ENCODE results near the gene IQGAP2.

The IQGAP2 gene

DNA sequence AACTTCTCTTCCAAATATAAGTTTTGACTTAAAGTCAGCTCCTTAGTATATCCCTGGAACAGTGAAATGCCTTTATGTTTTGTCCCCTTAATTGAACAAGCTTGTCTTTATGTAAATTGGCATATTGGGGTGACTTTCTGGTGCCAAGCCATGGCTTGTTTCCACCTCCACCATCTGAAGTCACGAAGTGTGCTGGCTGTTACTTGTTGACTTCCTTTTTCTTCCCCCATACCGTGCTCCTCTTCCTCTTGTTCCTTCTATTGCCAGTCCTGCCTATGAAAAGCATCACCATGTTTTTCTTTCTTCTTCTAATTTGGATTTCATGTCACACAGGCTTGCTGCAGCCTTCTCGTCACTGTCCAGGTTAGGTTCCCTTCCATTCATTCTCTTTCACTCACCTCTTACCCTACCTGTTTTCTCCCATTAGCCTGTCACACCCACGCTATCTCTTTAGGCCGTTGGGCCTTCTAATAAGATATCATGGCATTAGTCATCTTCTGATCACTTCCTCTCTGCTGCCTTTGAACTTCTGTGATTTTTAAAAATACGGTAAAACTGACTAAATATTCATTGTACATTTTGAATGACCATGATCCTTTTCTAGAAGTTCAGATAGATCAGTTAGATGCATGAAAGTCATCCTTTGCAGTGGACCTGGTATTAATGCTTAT lies 48.1 kb downstream of the IQGAP2 start:
- DNase-seq, result no peak

DNA sequence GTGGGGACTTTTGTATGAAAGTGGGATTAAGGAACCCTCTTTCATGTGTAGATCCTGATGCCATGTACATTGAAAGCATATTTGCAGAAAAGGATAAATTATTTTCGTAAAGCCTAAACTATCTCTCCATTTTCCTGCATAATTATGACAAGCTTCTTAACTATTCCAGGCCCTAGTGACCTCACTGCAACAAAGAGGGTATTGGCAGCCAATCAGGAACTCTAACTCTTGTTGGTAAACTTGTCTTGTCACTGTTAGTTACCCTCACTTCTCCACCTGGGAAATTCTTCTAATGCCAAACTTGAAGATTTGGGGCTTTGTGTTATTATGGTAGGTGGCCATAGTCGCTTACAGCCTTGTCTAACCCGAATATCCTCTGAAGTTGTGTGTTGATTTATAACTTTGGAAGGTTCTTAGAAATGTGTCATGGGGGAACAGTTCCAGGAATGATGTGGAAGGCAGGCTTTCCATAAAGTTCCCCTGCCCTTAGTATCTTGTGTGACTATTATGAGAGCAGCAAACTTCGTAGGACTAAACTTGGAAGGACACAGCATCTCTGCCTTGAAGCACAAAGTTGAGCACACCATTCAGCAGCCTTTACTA lies 52.5 kb downstream of the IQGAP2 start:
- DNase-seq, result no peak

DNA sequence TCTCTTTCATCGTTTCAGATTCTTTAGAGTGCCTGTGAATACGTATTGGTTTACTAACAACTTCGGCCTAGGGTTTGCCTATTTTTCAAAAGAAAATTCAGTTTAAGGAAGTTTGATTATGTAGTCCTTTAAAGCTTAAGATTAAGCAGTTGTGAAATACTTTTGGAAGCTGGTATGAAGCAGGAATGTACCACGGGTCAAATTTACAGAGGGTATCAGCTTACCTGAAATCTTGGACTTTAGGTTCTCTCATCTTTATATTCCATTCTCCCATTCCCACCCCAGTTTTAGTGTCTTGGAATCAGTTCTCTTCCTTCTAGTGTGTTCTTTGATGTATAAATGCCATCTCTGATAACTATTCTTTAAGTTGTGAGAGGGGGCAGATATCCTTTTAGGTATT lies 53.2 kb downstream of the IQGAP2 start:
- no peak for DNase-seq

DNA sequence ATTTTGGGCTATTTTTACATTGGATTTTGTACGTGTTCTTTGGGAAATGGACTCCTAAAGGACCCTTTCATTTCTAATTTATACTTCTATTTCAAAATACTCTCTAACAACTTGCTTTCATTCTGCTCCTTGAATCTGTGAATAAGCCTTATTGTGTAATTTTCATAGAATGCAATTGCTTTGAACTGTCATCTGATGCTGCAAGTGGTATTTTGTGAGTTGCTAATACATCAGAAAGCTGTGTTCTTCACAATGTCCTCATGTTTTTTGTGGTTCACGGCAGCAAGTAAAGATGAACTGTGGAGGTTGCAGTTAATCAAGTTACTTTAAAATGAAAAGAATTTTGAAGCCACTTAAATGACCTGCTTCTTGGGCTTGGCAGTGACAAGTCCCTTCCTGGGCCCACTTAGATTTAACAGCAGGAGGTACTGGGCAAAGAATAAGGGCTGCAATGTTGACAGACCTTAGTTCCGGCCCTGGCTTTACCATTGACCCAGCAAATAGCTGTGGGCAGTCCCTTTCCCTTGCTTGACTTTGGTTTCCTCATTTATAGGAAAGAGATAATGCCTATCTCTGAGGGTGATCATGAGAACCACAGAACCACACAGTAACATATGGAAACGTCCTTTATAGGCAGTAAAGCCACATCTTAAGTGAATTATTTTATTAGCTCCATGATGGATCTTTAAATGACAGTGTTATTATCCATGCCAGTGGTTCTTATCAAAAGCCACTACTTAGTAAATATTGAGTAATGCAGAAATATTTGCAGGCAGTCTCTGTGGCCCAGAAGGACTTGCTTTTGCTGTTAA lies 54.8 kb downstream of the IQGAP2 start:
- no peak for DNase-seq

DNA sequence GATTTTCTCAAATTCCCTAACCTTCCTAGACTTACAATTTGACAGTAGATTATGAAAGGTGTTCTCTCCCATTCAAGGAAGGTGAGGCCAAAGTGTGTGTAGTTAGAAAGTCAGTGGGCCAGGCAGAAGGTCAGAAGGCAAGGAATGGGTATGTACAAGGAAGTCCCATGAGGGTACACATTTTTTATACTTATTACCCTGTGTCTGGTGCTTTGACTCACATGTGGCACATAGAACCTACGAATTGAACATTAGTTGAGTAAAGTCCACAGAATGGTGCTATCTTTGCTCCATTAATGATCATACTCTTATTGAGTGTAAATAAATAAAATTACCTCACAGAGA lies 55.4 kb downstream of the IQGAP2 start:
- no peak for DNase-seq

DNA sequence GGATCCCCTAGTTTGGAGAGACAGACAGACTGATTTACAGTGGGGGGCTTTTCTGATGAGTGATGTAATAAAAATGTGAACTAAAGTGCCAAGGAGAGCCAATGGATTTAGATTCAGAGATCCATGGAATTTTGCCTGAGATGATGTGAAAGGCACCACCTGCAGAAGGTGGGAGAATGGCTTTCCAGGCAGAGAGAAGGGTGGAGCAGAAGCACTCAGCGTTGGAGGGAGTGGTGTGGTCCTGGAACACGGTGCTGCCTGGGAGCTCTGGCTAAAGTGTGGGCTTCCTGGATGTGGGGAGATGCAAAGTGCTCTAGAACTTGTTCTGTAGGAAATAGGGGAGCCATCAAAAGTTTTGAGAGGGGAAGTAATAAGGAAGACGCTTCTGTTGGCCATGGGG lies 57.0 kb downstream of the IQGAP2 start:
- DNase-seq, result no peak

DNA sequence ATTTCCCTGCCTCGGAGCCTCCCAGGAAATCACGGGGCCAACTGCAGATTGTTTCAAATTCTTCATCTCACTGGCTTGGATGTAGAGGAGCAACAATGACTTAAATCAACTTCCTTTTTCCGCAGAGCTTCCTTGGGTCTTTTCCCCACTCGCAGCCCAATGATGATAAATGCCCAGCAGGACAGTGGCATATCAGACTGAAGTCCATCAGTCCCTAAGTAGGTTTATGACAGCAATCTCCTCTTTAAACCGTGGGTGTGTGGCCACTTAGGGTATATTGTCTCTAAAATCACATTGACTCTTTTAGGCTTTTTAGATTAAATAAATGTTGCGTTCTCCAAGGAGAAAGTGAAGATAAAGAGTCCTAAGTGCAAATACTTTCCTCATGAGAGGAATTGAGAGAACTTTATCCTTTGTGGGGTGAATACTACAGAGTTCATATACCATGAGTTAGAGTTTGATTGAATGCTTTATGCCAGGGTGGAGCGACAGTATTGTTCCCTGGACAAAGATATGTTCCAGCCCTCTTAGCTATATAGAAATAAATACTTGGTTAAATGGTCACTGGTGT lies 59.1 kb downstream of the IQGAP2 start:
- no peak for DNase-seq

DNA sequence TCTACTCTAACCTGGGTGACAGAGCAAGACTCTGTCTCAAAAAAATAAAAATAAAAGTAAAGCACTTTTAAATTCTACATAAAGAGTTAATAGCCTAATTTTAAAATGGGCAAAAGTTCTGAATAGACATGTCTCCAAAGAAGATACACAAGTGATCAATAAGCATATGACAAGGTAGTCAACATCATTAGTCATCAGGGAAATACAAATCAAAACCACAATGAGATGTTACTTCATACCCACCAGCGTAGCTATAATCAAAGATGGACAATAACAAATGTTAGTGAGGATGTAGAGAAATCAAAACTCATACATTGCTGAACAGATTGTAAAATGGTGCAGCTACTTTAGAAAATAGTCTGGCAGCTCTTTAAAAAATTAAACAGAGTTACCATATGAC lies 64.1 kb downstream of the IQGAP2 start:
- no peak for DNase-seq

DNA sequence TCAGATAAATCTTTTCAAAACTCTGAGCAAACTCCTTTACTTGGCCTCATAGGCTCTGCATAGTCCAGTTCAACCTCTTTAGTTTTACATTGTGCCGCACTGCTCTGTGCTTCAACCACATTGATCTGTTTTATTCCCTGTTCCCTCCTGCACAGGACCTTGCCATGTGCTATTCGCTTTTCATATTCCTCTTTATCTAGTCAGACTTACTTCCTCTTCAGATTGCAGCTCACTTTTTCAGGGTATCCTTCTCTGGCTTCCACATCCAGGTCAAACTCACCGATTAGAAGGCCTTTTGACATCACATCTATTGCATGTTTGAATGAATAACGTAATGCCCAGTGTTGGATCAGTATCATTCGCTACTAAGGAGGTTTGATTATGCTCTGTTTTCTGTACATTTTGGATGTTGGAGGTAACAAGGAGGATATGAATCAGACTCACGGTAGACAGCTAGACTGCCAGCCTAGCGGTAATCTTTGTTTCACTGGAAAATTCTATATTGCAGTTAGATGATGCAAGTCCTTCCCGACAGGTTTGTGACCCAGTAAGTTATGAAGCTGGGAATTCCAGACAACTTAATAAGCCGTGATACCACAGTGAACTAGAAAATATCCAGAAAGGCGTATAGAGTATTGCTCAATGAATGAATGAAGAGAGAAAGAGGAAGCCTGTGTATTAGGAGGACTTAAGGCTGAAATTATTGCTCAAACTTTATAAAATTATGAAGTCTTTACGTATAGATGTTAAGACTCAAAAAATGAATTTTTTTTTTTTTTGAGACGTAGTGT lies 65.7 kb downstream of the IQGAP2 start:
- peak; percentile 20 for DNase-seq

DNA sequence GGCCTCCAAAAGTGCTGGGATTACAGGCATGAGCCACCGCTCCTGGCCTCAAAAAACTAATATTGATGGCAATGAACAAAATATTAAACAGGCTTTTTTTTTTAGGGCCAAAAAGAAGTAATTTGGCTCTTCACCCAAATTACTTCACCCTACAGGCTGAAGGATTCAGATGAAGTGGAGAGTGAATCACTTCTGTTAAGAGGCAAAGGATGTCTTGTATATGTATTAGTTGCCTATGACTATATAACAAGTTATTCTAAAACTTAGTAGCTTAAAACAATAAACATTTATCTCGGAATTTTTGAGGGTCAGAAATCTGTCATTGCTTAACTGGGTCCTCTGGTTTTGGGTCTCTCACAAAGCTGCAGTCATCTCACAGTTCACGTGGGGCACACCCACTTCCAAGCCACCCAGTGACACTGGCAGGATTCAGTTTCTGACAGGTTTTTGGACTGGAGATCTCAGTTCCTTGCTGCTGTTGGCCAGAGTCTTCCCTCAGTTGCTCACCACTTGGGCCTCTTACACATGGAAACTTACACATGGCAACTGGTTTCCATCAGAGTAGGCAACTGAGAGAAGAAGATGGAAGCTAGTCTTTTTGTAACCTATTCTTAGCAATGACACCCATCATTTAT lies 66.7 kb downstream of the IQGAP2 start:
- no peak for DNase-seq

DNA sequence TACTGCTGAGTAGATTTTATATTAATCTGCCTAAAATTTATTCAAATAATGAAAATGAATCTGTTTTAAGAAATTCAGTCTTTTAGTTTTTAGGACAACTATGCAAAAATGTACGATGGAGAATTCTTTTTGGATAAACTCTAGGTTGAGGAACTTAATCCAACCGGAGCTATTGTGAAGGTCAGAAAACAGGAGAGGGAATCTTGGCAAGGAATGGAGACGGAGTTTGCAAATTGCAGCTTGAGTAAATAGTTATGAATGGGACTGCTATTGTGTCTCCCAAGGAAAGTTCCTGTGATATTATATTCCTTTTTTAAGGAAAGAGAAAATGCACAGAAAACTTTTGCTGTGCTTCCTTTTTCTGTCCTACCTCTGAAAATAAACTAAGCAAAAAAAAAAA lies 67.9 kb downstream of the IQGAP2 start:
- DNase-seq, result no peak

DNA sequence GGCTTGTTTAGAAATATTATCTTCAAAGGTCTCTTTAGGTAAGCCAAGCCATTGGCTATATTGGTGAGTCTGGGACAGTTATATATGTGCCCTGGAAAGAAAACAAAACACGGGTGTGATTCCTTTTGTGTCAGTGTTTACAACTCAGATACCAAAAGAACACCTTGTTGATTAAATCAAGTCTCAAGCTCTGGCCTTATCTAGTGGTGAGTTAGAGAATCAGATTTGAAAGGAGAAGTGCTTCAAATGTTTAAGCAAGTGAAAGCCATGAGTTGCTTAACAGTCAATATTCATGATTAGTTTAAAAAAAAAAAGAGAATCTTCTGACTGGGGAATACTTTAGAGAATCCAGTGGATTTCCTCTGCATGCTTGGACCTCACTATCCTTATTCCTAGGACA lies 68.3 kb downstream of the IQGAP2 start:
- DNase-seq, result no peak

DNA sequence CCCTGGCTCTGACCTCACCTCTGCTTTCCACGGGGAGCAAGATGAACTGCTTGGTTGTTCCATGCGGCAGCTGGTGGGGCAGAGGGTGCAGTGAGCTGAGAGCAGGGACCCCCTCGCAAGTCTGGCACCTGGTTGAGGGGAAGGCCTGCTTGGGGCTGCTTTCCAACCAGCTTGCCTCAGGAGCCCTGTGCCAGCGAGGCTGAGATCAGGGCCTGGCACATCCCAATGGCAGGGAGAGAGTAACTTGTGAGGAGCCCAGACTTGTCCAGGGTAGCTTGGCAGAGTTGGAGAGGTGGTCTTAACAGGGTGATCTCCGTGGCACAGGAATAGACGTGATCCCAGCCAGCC lies 68.9 kb downstream of the IQGAP2 start:
- no peak for DNase-seq

DNA sequence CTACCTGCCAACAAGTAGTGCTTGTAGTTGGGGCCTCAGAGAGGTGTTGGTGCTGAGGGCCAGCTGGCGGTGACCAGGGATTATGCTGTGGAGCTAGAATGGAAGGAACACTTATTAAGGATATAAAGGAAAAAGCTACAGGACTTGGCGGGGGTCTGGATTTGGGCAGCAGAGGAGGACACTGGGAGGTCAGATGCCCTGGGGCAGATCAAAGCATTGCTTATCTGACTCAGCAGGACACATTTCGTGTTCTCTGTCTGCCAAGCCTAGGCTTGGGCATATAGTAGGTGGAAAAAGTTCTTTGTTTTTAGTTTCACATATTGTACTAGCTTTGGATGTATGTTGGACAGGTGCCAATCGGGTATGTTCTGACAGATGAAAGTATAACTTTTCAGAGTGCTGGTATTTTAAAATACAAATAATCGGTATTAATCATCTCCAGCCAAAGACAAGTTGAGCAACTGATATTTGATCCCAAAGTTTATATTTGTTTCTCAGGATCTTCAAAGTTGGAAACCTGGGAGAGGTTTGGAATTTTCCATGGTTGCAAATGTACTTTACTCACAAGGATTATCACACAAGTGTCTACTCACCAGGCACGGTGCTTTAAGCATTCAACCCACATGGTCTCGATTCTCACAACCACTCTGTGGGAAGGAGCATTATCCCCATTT lies 69.4 kb downstream of the IQGAP2 start:
- DNase-seq, result peak; percentile 15

DNA sequence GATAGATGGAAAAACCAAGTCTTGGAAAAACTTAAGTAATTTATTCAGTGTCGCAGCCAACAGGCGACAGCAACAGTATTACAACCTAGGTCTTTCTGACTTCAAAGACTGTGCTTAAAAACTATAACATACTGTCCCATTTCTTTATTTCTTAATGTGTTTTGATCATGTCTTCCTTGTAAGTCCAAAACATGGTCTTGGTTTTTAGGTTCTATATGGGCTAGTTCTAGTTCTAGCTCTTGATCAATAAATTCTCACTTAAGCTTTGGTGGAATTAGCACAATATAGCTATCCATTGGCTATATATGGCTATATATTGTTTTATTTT lies 69.9 kb downstream of the IQGAP2 start:
- DNase-seq, result no peak

DNA sequence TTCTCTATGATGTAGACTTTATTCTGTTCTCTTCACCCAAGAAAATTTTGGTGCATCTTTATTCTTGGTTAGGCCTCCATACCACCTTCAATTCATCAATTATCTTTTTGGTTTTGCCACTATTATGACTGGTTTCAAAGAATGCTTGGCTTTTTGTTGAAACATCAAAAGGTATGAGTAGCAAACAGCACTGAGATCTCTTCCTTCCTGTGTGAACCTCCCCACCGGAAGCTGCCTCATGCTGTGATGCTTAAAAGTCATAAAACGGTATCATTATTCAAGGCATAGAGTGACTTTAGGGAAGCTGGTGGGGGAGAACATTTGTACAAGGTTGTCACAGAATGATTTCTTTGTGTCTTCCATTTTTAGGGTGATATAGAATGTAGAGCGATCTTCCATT lies 70.6 kb downstream of the IQGAP2 start:
- DNase-seq, result peak; percentile 78

DNA sequence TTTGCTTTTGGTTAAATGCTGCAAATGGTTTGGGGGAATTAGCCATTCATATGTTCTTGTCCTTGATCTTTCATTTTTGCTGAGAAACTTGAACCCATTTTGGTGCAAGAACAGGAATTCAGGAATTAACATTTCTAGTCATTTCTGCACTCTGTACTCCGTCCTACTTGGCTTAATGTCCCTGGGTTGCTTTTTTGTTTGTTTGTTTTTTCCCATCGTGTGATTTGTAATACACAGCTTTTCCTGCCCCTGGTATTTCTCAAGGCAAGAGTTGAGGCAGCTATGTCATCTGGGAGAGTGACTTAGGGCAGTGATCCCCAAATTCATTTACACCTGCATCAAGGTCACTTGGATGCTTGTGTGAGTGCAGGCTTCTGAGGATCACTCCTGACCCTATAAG lies 71.3 kb downstream of the IQGAP2 start:
- DNase-seq, result no peak

DNA sequence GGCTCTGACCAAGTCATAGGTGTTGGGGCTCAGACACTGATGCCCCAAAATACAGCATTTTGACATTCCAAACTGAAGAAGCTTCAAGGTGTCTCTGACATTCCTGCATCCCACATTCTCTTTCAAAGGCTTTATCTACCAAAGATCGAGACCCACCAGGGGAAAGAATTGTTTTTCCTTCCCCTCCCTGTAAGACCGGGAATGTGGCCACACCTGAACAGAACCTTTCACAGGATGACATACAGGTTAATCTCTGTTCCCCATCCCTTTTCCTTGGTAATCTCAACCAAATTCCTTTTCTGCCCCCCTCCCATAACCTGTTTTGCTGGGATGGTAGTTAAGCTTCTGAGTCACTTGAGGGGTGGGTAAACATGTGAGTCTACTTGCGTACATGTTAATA lies 72.3 kb downstream of the IQGAP2 start:
- DNase-seq, result no peak

DNA sequence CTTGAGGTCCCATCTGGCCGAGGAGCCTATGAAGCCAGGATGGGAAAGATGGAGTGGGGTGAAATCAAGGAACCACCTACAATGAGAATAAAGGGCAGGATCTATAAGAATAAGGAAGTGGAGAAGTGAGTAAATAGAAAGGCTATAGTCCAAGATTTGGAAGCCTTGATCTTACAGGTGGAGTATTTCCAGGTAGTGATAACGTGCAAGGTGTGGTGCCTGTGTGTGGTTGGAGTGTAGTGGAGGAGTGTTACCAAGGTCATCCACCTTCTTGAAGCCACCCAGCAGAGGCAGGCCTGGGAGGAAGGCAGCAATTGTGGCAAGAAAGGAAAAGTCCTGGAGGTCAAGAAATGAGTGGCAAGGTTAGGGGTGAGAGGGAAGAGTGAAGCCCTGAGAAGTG lies 72.9 kb downstream of the IQGAP2 start:
- no peak for DNase-seq

DNA sequence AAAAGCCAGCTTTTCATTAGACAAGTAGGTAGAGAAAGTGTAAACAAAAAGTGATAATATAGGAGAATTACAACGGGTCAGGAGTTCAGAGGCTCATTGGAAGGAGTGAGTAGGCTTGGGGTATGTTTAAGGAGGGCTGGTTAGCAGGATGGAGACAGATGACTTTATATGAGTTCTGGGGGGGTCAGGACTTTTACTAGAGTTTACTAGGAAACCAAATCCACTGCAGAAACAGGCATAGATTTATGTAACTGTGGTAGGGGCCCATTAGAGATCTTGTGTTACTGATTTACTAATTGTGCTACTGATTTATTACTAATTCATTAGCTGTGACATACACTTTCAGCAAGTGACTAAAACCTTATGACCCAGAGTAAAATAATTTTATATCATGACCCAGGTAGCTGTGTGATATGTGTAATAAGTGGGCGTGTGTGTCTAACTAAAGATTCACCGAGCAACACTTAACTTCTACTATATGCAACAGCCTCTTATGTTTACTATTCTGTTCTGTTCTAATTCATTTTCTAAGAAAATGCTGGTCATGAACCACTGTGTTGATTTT lies 73.5 kb downstream of the IQGAP2 start:
- no peak for DNase-seq

DNA sequence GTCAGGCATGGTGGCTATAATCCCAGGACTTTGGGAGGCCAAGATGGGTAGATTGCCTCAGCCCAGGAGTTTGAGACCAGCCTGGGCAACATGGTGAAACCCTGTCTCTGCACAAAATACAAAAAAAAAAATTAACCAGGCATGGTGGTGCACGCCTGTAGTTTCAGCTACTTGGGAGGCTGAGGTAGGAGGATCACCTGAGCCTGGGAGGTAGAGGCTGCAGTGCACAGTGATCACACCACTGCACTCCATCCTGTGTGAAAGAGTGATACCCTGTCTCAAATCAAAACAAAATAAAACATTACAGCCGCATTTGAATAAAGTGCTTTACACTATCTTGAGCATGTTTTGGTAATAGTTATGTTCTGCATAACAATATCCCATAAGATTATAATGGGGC lies 74.0 kb downstream of the IQGAP2 start:
- DNase-seq, result no peak

DNA sequence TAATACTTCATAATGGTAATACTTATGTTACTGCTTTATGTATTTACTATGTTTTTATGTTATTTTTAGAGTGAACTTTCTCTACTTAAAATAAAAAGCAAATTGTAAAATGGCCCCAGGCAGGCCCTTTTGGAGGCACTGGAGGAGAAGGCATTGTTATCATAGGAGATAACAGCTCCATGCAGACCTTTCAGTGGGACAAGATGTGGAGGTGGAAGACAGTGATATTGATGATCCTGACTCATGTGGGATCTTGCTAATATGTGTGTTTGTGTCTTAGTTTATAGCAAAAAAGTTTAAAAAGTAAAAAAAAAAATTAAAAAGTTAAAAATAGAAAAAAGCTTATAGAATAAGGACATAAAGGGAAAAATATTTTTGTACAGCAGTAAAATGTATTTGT lies 74.5 kb downstream of the IQGAP2 start:
- no peak for DNase-seq

All from activated CD4-positive, alpha-beta T cell treated with anti-CD3 and anti-CD28 coated beads, Interleukin-2, Interleukin-6, amounts not matched to agents 100 ng/mL and 50 ng/mL, durations not matched to agents 16 hours and 8 hours (primary cell).